PFSK-1 (cell line): ENCODE data around the gene HELLS.

Source experiments
- FOXP2 ChIP-seq: optimal IDR thresholded peaks from 2 replicates; pipeline ENCODE3; 2011; ENCODE audit warnings: borderline replicate concordance, control low read depth, inconsistent platforms; ENCODE audit not compliant: insufficient read depth; ENCODE audit errors: extremely low read length, extremely low read depth
- POLR2AphosphoS5 ChIP-seq: IDR thresholded peaks from 2 replicates; pipeline ENCODE4 v1.6.1; 2012; ENCODE audit warnings: low read depth, mild to moderate bottlenecking, control low read depth, low read length, moderate library complexity
- REST ChIP-seq, 2 experiments: IDR thresholded peaks; 2 replicates each; pipeline versions ENCODE4 v1.6.1 to v1.8.0; 2011 to 2012; ENCODE audit warnings: low read depth in 2 of 2, low read length in 2 of 2, control low read depth in 1 of 2, inconsistent platforms in 1 of 2, mild to moderate bottlenecking in 1 of 2, moderate library complexity in 1 of 2; ENCODE audit not compliant: insufficient read depth in 1 of 2
- SIN3A ChIP-seq: IDR thresholded peaks from 2 replicates; pipeline ENCODE4 v1.6.1; 2012; ENCODE audit warnings: mild to moderate bottlenecking, low read length, moderate library complexity, borderline replicate concordance; ENCODE audit not compliant: insufficient read depth
- TAF1 ChIP-seq: IDR thresholded peaks from 2 replicates; pipeline ENCODE4 v1.6.1; 2012; ENCODE audit warnings: low read length, control low read depth, borderline replicate concordance; ENCODE audit not compliant: insufficient read depth

Gene HELLS

GRCh38 chr10:94521276-94522250, 24.0 kb upstream of the HELLS start:
- TF ChIP-seq REST (IDR thresholded peaks at IDR 0.05; ENCODE audit: insufficient read depth in 1 of 2, low read depth in 2 of 2, low read length in 2 of 2) (no peak), TAF1 (no peak), FOXP2 (no peak), POLR2AphosphoS5 (no peak), SIN3A (no peak)

- TF ChIP-seq TAF1 (no peak), SIN3A (no peak), POLR2AphosphoS5 (no peak), FOXP2 (no peak), REST (IDR thresholded peaks at IDR 0.05; ENCODE audit: insufficient read depth in 1 of 2, low read depth in 2 of 2, low read length in 2 of 2) (no peak)
Measured at GRCh38 chr10:94524146-94524545, 21.4 kb upstream of the HELLS start.

- TF ChIP-seq REST (IDR thresholded peaks at IDR 0.05; ENCODE audit: insufficient read depth in 1 of 2, low read depth in 2 of 2, low read length in 2 of 2), result no peak
- TF ChIP-seq FOXP2, result no peak
- TF ChIP-seq SIN3A, result no peak
- TF ChIP-seq POLR2AphosphoS5, result no peak
- TF ChIP-seq TAF1, result no peak
Measured at GRCh38 chr10:94524711-94525110, 20.9 kb upstream of the HELLS start.

GRCh38 chr10:94533027-94533426, 12.6 kb upstream of the HELLS start:
- TF ChIP-seq FOXP2 (no peak), POLR2AphosphoS5 (no peak), REST (IDR thresholded peaks at IDR 0.05; ENCODE audit: insufficient read depth in 1 of 2, low read depth in 2 of 2, low read length in 2 of 2) (no peak), TAF1 (no peak), SIN3A (no peak)
